Pericardium fibroblast (primary cell): ENCODE results near the gene SRRT. TPM values are rescaled to one million over a fixed set of nuclear protein-coding genes. Genes with fewer than 3 reads are reported as not detected.

Experiments
- total RNA-seq: library from RNA; depleted of rRNA; stranded (reverse); fragments of >200 nt; gene quantifications from 2 replicates; pipeline ENCODE4 v1.2.3, GENCODE V29; 2015

SRRT gene
- total RNA-seq = 53.6 and 54.0 TPM in 2 replicates

GRCh38 chr7:100874577-100875355 lies at the start of gene SRRT:
TSS of gene SRRT (plus strand) at chr7:100875103. CDS start at chr7:100875591, 488 bp downstream.

GRCh38 chr7:100827330-100828226 lies 47.3 kb upstream of the SRRT start, which contains the start of gene EPHB4:
TSS of gene EPHB4 (minus strand) at chr7:100827523. CDS start at chr7:100827030, 493 bp downstream.

GRCh38 chr7:100852048-100852872 lies 22.6 kb upstream of the SRRT start, which contains the start of gene SLC12A9:
TSS of gene SLC12A9 (plus strand) at chr7:100852713. CDS start at chr7:100854198, 1,485 bp downstream.

GRCh38 chr7:100867040-100867775 lies 7.7 kb upstream of the SRRT start, which contains the start of gene TRIP6:
TSS of gene TRIP6 (plus strand) at chr7:100867387. CDS start at chr7:100867498, 111 bp downstream.

GRCh38 chr7:100888988-100889750 lies 14.3 kb downstream of the SRRT start, which contains the start of gene UFSP1:
TSS of gene UFSP1 (minus strand) at chr7:100889715. CDS start at chr7:100889271, 444 bp downstream.

GRCh38 chr7:100895701-100895955 lies 20.7 kb downstream of the SRRT start, which contains the start of gene ACHE:
TSS of gene ACHE (minus strand) at chr7:100895888. CDS start at chr7:100894232, 1,656 bp downstream.

Other genes with a start within 250 kb of the SRRT start
- gene TFR2, start 233.6 kb upstream of the SRRT start, total RNA-seq = 0.47 TPM in 1 of 2 replicates, not detected in the other
- gene ACTL6B, start 218.7 kb upstream of the SRRT start, total RNA-seq = not detected in 2 replicates
- gene GNB2, start 201.4 kb upstream of the SRRT start, total RNA-seq = 201 and 244 TPM in 2 replicates
- gene GIGYF1, start 180.9 kb upstream of the SRRT start, total RNA-seq = 13.8 and 18.6 TPM in 2 replicates
- gene POP7, start 169.0 kb upstream of the SRRT start, total RNA-seq = 25.4 and 34.2 TPM in 2 replicates
- gene EPO, start 154.6 kb upstream of the SRRT start, total RNA-seq = not detected in 2 replicates
- gene ZAN, start 141.5 kb upstream of the SRRT start, total RNA-seq = not detected in 2 replicates
- 44.6 and 62.8 TPM in 2 replicates for gene EPHB4, start 47.6 kb upstream of the SRRT start, total RNA-seq
- gene SLC12A9, start 22.4 kb upstream of the SRRT start, total RNA-seq = 21.1 and 25.7 TPM in 2 replicates
- 88.9 and 103 TPM in 2 replicates for gene TRIP6, start 7.7 kb upstream of the SRRT start, total RNA-seq
- 5.7 and 6.0 TPM in 2 replicates for gene UFSP1, start 14.6 kb downstream of the SRRT start, total RNA-seq
- gene ACHE, start 20.8 kb downstream of the SRRT start, total RNA-seq = 0.35 and 1.6 TPM in 2 replicates
- not detected in 2 replicates for gene MUC3A, start 74.4 kb downstream of the SRRT start, total RNA-seq
- 0.35 TPM in 1 of 2 replicates, not detected in the other for gene MUC12, start 94.5 kb downstream of the SRRT start, total RNA-seq
- not detected in 2 replicates for gene MUC17, start 145.0 kb downstream of the SRRT start, total RNA-seq
- gene TRIM56, start 210.4 kb downstream of the SRRT start, total RNA-seq = 9.3 and 11.8 TPM in 2 replicates